Astrocyte (in vitro differentiated cells and primary cell): ENCODE results near the gene ELP6. TPM values are rescaled to one million over a fixed set of nuclear protein-coding genes. Genes with fewer than 3 reads are reported as not detected.

Experiments used
- DNase-seq: peaks from one replicate; pipeline ENCODE4 v3.0.0-alpha.2; 2010; ENCODE audit warnings: low read depth
- FAIRE-seq: peaks from 2 replicates; lab custom pipeline; 2011; peaks lifted over from hg19 to GRCh38; lab: Jason Lieb, UNC
- H2AFZ ChIP-seq: 2 replicates; pipeline ENCODE4 v1.6.0; 2012; ENCODE audit warnings: low read depth, low read length, inconsistent platforms
- H3K27ac ChIP-seq: 2 replicates; pipeline ENCODE4 v1.5.1; 2011; ENCODE audit warnings: low read depth, low read length, inconsistent platforms
- H3K27me3 ChIP-seq: 2 replicates; pipeline ENCODE4 v1.6.0; 2011; ENCODE audit warnings: low read length, inconsistent platforms; ENCODE audit not compliant: insufficient read depth
- H3K36me3 ChIP-seq: 2 replicates; pipeline ENCODE4 v1.5.1; 2011; ENCODE audit warnings: low read length, inconsistent platforms; ENCODE audit not compliant: insufficient read depth
- H3K4me1 ChIP-seq: 2 replicates; pipeline ENCODE4 v1.5.1; 2011; ENCODE audit warnings: low read length, inconsistent platforms; ENCODE audit not compliant: insufficient read depth
- H3K4me2 ChIP-seq: 2 replicates; pipeline ENCODE4 v1.6.0; 2012; ENCODE audit warnings: low read length, inconsistent platforms
- H3K4me3 ChIP-seq: 2 replicates; pipeline ENCODE4 v1.5.1; 2011; ENCODE audit warnings: low read depth, mild to moderate bottlenecking, low read length, inconsistent platforms; ENCODE audit not compliant: insufficient read depth
- H3K79me2 ChIP-seq: 2 replicates; pipeline ENCODE4 v1.6.0; 2012; ENCODE audit warnings: mild to moderate bottlenecking, low read length, inconsistent platforms; ENCODE audit not compliant: insufficient read depth
- H3K9ac ChIP-seq: 2 replicates; pipeline ENCODE4 v1.6.0; 2012; ENCODE audit warnings: mild to moderate bottlenecking, low read length, inconsistent platforms
- H3K9me3 ChIP-seq: 2 replicates; pipeline ENCODE4 v1.5.1; 2012; ENCODE audit warnings: low read depth, mild to moderate bottlenecking, low read length, inconsistent platforms; ENCODE audit not compliant: insufficient read depth
- H4K20me1 ChIP-seq: 2 replicates; pipeline ENCODE4 v1.6.0; 2012; ENCODE audit warnings: low read length, inconsistent platforms; ENCODE audit not compliant: insufficient read depth
- H3K27ac Mint-ChIP-seq: one replicate; pipeline ENCODE4 v1.8.0; 2021; ENCODE audit warnings: mild to moderate bottlenecking, mixed read lengths; ENCODE audit not compliant: unreplicated experiment
- H3K27me3 Mint-ChIP-seq: one replicate; pipeline ENCODE4 v1.8.0; 2021; ENCODE audit warnings: low read depth, mixed read lengths; ENCODE audit not compliant: unreplicated experiment
- H3K36me3 Mint-ChIP-seq: one replicate; pipeline ENCODE4 v1.8.0; 2021; ENCODE audit warnings: low read depth, mixed read lengths; ENCODE audit not compliant: unreplicated experiment
- H3K4me1 Mint-ChIP-seq: one replicate; pipeline ENCODE4 v1.8.0; 2021; ENCODE audit warnings: low read depth, mixed read lengths; ENCODE audit not compliant: unreplicated experiment
- H3K4me3 Mint-ChIP-seq: one replicate; pipeline ENCODE4 v1.8.0; 2021; ENCODE audit warnings: mild to moderate bottlenecking, moderate library complexity, mixed read lengths; ENCODE audit not compliant: unreplicated experiment
- H3K9me3 Mint-ChIP-seq: one replicate; pipeline ENCODE4 v1.8.0; 2021; ENCODE audit warnings: mild to moderate bottlenecking, mixed read lengths; ENCODE audit not compliant: unreplicated experiment
- EZH2 ChIP-seq: IDR thresholded peaks from 2 replicates; pipeline ENCODE4 v1.6.1; 2012; ENCODE audit warnings: mild to moderate bottlenecking, low read length, inconsistent platforms; ENCODE audit not compliant: insufficient read depth
- total RNA-seq: library from RNA; stranded (reverse); gene quantifications from 2 replicates; pipeline ENCODE4 v1.2.1, GENCODE V29; 2021
- TF ChIP-seq, protein P1 (sequence below): IDR thresholded peaks from 2 replicates; pipeline ENCODE4 v1.5.1; 2011; ENCODE audit warnings: low read depth, mild to moderate bottlenecking, inconsistent platforms, low read length, moderate library complexity; ENCODE audit not compliant: insufficient read depth

Gene ELP6
- total RNA-seq, 1 donor from 2014 or later, result 27.6 TPM

DNA sequence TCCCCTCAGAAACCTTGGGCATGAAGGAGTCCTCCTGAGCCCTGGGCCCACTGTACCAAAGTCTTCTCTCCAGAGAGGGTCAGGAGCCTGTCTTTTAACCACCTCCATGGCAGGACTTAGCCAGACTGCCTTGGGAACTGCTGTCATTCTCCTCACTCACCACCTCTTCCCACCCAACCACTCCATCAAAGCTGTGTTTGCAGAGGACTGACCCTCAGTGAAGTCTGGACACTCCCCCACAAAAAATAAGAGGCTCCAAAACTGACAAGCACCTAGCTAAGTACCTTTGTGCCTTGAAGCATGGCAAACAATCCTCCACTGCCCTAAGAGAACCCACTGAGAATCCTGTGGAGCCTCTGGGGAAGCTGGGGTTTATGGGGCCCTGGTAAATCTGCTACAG, 35.5 kb downstream of the ELP6 start:
- Histone ChIP-seq H2AFZ (no peak overlapping the region), H3K27ac (no peak overlapping the region), H3K4me1 (no peaks in the 10 kb centered on the region), H3K9ac (no peak overlapping the region), H3K27me3 (no peaks in the 10 kb centered on the region), H3K9me3 (no peaks in the 10 kb centered on the region), H3K79me2 (peaks cover 23% of the 10 kb centered on the region), H3K4me3 (no peak overlapping the region), H3K4me2 (no peak overlapping the region), H3K36me3 (no peaks in the 10 kb centered on the region), H4K20me1 (peaks cover 17% of the 10 kb centered on the region)
- Mint-ChIP-seq H3K27me3 (no peaks in the 10 kb centered on the region), H3K9me3 (no peaks in the 10 kb centered on the region), H3K4me1 (peaks cover 4% of the 10 kb centered on the region), H3K27ac (no peak overlapping the region), H3K36me3 (no peaks in the 10 kb centered on the region), H3K4me3 (no peak overlapping the region)
- TF ChIP-seq, protein P1, sequence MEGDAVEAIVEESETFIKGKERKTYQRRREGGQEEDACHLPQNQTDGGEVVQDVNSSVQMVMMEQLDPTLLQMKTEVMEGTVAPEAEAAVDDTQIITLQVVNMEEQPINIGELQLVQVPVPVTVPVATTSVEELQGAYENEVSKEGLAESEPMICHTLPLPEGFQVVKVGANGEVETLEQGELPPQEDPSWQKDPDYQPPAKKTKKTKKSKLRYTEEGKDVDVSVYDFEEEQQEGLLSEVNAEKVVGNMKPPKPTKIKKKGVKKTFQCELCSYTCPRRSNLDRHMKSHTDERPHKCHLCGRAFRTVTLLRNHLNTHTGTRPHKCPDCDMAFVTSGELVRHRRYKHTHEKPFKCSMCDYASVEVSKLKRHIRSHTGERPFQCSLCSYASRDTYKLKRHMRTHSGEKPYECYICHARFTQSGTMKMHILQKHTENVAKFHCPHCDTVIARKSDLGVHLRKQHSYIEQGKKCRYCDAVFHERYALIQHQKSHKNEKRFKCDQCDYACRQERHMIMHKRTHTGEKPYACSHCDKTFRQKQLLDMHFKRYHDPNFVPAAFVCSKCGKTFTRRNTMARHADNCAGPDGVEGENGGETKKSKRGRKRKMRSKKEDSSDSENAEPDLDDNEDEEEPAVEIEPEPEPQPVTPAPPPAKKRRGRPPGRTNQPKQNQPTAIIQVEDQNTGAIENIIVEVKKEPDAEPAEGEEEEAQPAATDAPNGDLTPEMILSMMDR, result no peak
- TF ChIP-seq EZH2, result no peak
- no peak for FAIRE-seq
- no peak for DNase-seq

DNA sequence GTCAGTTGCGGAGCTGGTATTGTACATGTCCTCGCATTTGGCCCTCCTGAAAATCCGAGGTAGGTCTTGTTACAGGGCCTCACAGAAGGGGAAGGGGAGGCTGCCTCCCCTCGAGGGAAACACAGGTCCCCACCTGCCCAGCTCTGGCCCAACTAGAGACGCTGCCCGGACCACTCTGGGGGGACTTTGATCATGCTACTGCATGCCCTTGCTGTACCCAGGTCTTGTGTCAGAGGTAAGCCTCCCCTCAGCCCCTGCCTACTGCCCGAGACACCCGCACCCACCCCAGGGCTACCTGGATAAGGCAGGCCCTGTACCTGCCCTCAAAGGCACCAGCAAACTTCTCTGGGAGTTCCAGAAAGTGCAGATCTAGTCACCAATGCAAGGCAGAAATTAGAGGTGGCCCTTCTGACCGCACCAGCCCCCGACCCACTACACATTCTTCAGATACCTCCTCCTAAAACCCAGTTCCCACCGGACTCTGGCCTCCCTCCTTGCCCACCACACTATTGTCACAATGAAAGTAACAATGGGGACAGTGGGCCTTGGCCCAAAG, 36.8 kb downstream of the ELP6 start:
- H3K36me3 ChIP-seq, result no peaks in the 10 kb centered on the region
- FAIRE-seq (no peak), DNase-seq (no peak)
- no peaks in the 10 kb centered on the region for H3K27me3 ChIP-seq
- H3K9me3 ChIP-seq, result no peaks in the 10 kb centered on the region
- Mint-ChIP-seq H3K9me3 (no peaks in the 10 kb centered on the region), H3K27ac (no peak overlapping the region), H3K4me1 (peaks cover 4% of the 10 kb centered on the region), H3K36me3 (no peaks in the 10 kb centered on the region), H3K27me3 (no peaks in the 10 kb centered on the region), H3K4me3 (peak overlapping the region; percentile 90)
- no peak overlapping the region for H3K27ac ChIP-seq
- H3K9ac ChIP-seq, result no peak overlapping the region
- peaks cover 31% of the 10 kb centered on the region for H3K79me2 ChIP-seq
- H2AFZ ChIP-seq, result peak overlapping the region; percentile 82
- peaks cover 21% of the 10 kb centered on the region for H4K20me1 ChIP-seq
- H3K4me2 ChIP-seq, result peak overlapping the region; percentile 91
- no peaks in the 10 kb centered on the region for H3K4me1 ChIP-seq
- TF ChIP-seq EZH2, result no peak
- TF ChIP-seq, protein P1, result no peak
- no peak overlapping the region for H3K4me3 ChIP-seq

DNA sequence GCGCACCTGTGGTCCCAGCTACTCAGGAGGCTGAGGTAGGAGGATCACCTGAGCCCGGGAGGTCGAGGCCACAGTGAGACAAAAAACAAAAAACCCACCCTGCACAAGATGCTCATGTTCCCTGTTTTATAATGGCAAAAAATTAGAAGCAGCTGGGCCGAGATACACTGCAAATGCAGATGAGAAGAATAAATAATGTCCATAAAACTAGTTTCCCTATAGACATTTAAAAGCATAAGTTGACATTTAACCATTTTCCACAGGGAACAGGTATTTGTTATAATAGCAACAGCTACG, 37.2 kb downstream of the ELP6 start:
- H3K4me2 ChIP-seq, result peak overlapping the region; percentile 91
- no peak for TF ChIP-seq EZH2
- TF ChIP-seq, protein P1, result no peak
- no peak for FAIRE-seq
- DNase-seq, result no peak
- no peaks in the 10 kb centered on the region for H3K4me1 ChIP-seq
- no peak overlapping the region for H3K27ac ChIP-seq
- no peaks in the 10 kb centered on the region for H3K9me3 ChIP-seq
- peak overlapping the region; percentile 82 for H2AFZ ChIP-seq
- Mint-ChIP-seq H3K4me1 (peaks cover 4% of the 10 kb centered on the region), H3K36me3 (no peaks in the 10 kb centered on the region), H3K9me3 (no peaks in the 10 kb centered on the region), H3K4me3 (peak overlapping the region; percentile 90), H3K27me3 (no peaks in the 10 kb centered on the region), H3K27ac (peak overlapping the region; percentile 41)
- H3K9ac ChIP-seq, result peak overlapping the region; percentile 80
- no peaks in the 10 kb centered on the region for H3K27me3 ChIP-seq
- peak overlapping the region; percentile 92 for H3K4me3 ChIP-seq
- peaks cover 35% of the 10 kb centered on the region for H3K79me2 ChIP-seq
- no peaks in the 10 kb centered on the region for H3K36me3 ChIP-seq
- peaks cover 22% of the 10 kb centered on the region for H4K20me1 ChIP-seq
